Endodermal cell (in vitro differentiated cells): Measurements from ENCODE around the gene RADIL. TPM values are rescaled to one million over a fixed set of nuclear protein-coding genes. Genes with fewer than 3 reads are reported as not detected.

Source experiments
- DNase-seq: peaks from one replicate; pipeline ENCODE4 v3.0.0-alpha.2; 2017
- H3K27ac ChIP-seq: 2 replicates; pipeline ENCODE4 v1.5.1; 2013; ENCODE audit warnings: mild to moderate bottlenecking, low read depth, low read length, moderate library complexity
- H3K27me3 ChIP-seq: 2 replicates; pipeline ENCODE4 v1.6.1; 2013; ENCODE audit warnings: mild to moderate bottlenecking, low read length, moderate library complexity; ENCODE audit not compliant: insufficient read depth, control insufficient read depth, poor library complexity, severe bottlenecking
- H3K36me3 ChIP-seq: 2 replicates; pipeline ENCODE4 v1.7.0; 2013; ENCODE audit warnings: mild to moderate bottlenecking, low read length, moderate library complexity; ENCODE audit not compliant: control insufficient read depth, insufficient read depth
- H3K4me1 ChIP-seq: one replicate; pipeline ENCODE4 v1.7.0; 2013; ENCODE audit warnings: low read length; ENCODE audit not compliant: control insufficient read depth, insufficient read depth
- H3K4me3 ChIP-seq: 2 replicates; pipeline ENCODE4 v1.5.1; 2013; ENCODE audit warnings: mild to moderate bottlenecking, low read length, moderate library complexity
- H3K9ac ChIP-seq: 2 replicates; pipeline ENCODE4 v1.6.1; 2013; ENCODE audit warnings: mild to moderate bottlenecking, low read length, moderate library complexity; ENCODE audit not compliant: poor library complexity, severe bottlenecking; ENCODE audit errors: extremely low read depth
- H3K9me3 ChIP-seq: 2 replicates; pipeline ENCODE4 v1.6.1; 2013; ENCODE audit warnings: mild to moderate bottlenecking, low read length, moderate library complexity; ENCODE audit not compliant: control insufficient read depth
- H3K27ac Mint-ChIP-seq: 2 replicates; pipeline ENCODE4 v1.8.0; 2020; ENCODE audit warnings: mixed read lengths
- H3K27me3 Mint-ChIP-seq: 2 replicates; pipeline ENCODE4 v1.8.0; 2021; ENCODE audit warnings: mild to moderate bottlenecking, mixed read lengths; ENCODE audit not compliant: insufficient read depth
- H3K36me3 Mint-ChIP-seq: 2 replicates; pipeline ENCODE4 v1.8.0; 2020; ENCODE audit warnings: low read depth, mixed read lengths
- H3K4me1 Mint-ChIP-seq: 2 replicates; pipeline ENCODE4 v1.8.0; 2020; ENCODE audit warnings: mixed read lengths
- H3K4me3 Mint-ChIP-seq: 2 replicates; pipeline ENCODE4 v1.8.0; 2020; ENCODE audit warnings: mild to moderate bottlenecking, moderate library complexity, mixed read lengths
- H3K9me3 Mint-ChIP-seq: 2 replicates; pipeline ENCODE4 v1.8.0; 2020; ENCODE audit warnings: mild to moderate bottlenecking, mixed read lengths
- CTCF ChIP-seq: fragments of 200-600 bp; sonication (generic); conservative IDR thresholded peaks from 2 replicates; pipeline ENCODE4 v1.5.0; 2021; ENCODE audit warnings: antibody characterized with exemption, mild to moderate bottlenecking
- WGBS, 2 experiments: methylation state at CpG; one replicate each; pipeline versions ENCODE4 v1.1.5 to v1.1.7; 2013; ENCODE audit warnings: missing lambda C conversion rate in 2 of 2, mixed read lengths in 1 of 2; ENCODE audit not compliant: insufficient coverage in 1 of 2, insufficient read length in 1 of 2; 5-methylcytosine and 5-hydroxymethylcytosine counted together
- total RNA-seq, 2 donors: library from RNA; stranded (reverse); fragmentation: NEBNext Ultra II Directional in 1 of 2; extraction: Animal tissue kit (Norgen Biotek cat#: 25700) in 1 of 2; gene quantifications; 2 replicates in 1 of 2; 3 replicates in 1 of 2; pipeline ENCODE4 v1.2.1, GENCODE V29; 2021

The RADIL gene
- total RNA-seq, 2 donors from 2014 or later, result 34.9 to 47.6 TPM

- Mint-ChIP-seq H3K27me3 (no peaks in the 10 kb centered on the region), H3K27ac (no peak overlapping the region), H3K9me3 (no peaks in the 10 kb centered on the region), H3K36me3 (peaks cover 45% of the 10 kb centered on the region), H3K4me3 (no peak overlapping the region), H3K4me1 (no peaks in the 10 kb centered on the region)
- TF ChIP-seq CTCF, result no peak
- 92 to 96% methylated on average over 19 of the region's 19 CpGs for WGBS, 2 experiments
- H3K9me3 ChIP-seq, result no peaks in the 10 kb centered on the region
- H3K27ac ChIP-seq, result no peak overlapping the region
- no peak overlapping the region for H3K9ac ChIP-seq
- H3K36me3 ChIP-seq, result peaks cover 75% of the 10 kb centered on the region
- no peak for DNase-seq
- no peaks in the 10 kb centered on the region for H3K4me1 ChIP-seq
- H3K27me3 ChIP-seq, result no peaks in the 10 kb centered on the region
- no peak overlapping the region for H3K4me3 ChIP-seq
These were observed 125.4 kb downstream of the RADIL start for GRCh38 chr7:4758111-4758510.

- Histone ChIP-seq H3K9me3 (no peaks in the 10 kb centered on the region), H3K4me1 (no peaks in the 10 kb centered on the region), H3K36me3 (peaks cover 58% of the 10 kb centered on the region), H3K27me3 (no peaks in the 10 kb centered on the region), H3K9ac (no peak overlapping the region), H3K27ac (no peak overlapping the region), H3K4me3 (no peak overlapping the region)
- 94 to 98% methylated on average over 12 to 24 of the region's 24 CpGs for WGBS, 2 experiments
- no peaks in the 10 kb centered on the region for H3K9me3 Mint-ChIP-seq
- H3K36me3 Mint-ChIP-seq, result peaks cover 29% of the 10 kb centered on the region
- H3K27me3 Mint-ChIP-seq, result no peaks in the 10 kb centered on the region
- no peak for TF ChIP-seq CTCF
- H3K4me3 Mint-ChIP-seq, result no peak overlapping the region
- no peak for DNase-seq
- H3K4me1 Mint-ChIP-seq, result no peaks in the 10 kb centered on the region
- H3K27ac Mint-ChIP-seq, result no peak overlapping the region
These were observed 128.5 kb downstream of the RADIL start for GRCh38 chr7:4755045-4755444.

- Histone ChIP-seq H3K4me3 (no peak overlapping the region), H3K27me3 (no peaks in the 10 kb centered on the region), H3K4me1 (no peaks in the 10 kb centered on the region), H3K9me3 (no peaks in the 10 kb centered on the region), H3K27ac (no peak overlapping the region), H3K9ac (no peak overlapping the region), H3K36me3 (peaks cover 53% of the 10 kb centered on the region)
- Mint-ChIP-seq H3K36me3 (peaks cover 29% of the 10 kb centered on the region), H3K4me3 (no peak overlapping the region), H3K9me3 (no peaks in the 10 kb centered on the region), H3K27ac (no peak overlapping the region), H3K4me1 (no peaks in the 10 kb centered on the region), H3K27me3 (no peaks in the 10 kb centered on the region)
- DNase-seq, result no peak
- TF ChIP-seq CTCF, result no peak
- WGBS, 2 experiments, result 96 to 98% methylated on average over 30 to 36 of the region's 36 CpGs
These were observed 129.0 kb downstream of the RADIL start for GRCh38 chr7:4754433-4755010.
